ENCODE measurements around the gene COX7A2.

GRCh38 chr6:75199889-75200288 is 43.7 kb downstream of the COX7A2 start:
- no peak for TF ChIP-seq CTCF (IDR thresholded peaks at IDR 0.05; ENCODE audit: low read length)
- no peak for TF ChIP-seq EZH2 (IDR thresholded peaks at IDR 0.05; ENCODE audit: borderline replicate concordance, low read length)
